ENCODE results near the gene NACC1.

DNA sequence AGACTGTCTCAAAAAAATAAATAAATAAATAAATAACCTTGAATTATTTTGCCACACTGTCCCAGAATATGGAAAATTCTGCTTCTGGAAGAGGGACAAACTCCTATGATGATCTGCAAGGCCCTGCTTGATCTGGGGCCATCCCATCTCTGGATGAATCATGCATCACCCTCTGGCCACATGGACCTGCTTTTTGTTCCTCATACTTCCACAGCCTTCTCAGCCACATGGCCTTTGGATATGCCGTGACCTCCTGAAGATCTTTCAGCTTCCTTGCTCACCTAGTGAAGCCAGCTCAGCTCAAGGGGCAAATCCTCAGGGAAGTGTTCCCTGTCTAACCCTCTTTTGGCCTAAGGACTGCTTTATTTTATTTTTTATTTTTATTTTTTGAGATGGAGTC lies 42.5 kb downstream of the NACC1 start:
- TF ChIP-seq JUNB (IDR thresholded peaks at IDR 0.05) (no peak), JUN (IDR thresholded peaks at IDR 0.05) (no peak), MAZ (IDR thresholded peaks at IDR 0.05; ENCODE audit: borderline replicate concordance, low read depth, low read length) (no peak), RFX5 (IDR thresholded peaks at IDR 0.05) (no peak)
